K562 (cell line): ENCODE results near the gene LRRC15. TPM values are rescaled to one million over a fixed set of nuclear protein-coding genes. Genes with fewer than 3 reads are reported as not detected.

ENCODE experiments used
- ADNP ChIP-seq: fragments of 200-800 bp; sonication (Bioruptor generic); IDR thresholded peaks from 2 replicates; pipeline ENCODE4 v1.6.1; 2016; ENCODE audit warnings: missing genetic modification characterization, missing compliant biosample characterization
- CBFA2T3 ChIP-seq: fragments of 450-650 bp; IDR thresholded peaks from 2 replicates; pipeline ENCODE4 v1.6.1; 2017
- CBX3 ChIP-seq, 2 experiments: IDR thresholded peaks; 1 replicate in 1 of 2; 2 replicates in 1 of 2; pipeline ENCODE4 v1.6.1; 2012; ENCODE audit warnings: inconsistent platforms in 2 of 2, low read length in 2 of 2, borderline replicate concordance in 1 of 2, control low read depth in 1 of 2
- CEBPG ChIP-seq, 3 experiments: fragments of 200-800 bp in 1 of 3; sonication (Bioruptor generic) in 1 of 3; sonication (generic) in 1 of 3; formaldehyde crosslinking in 1 of 3; IDR thresholded peaks in 2 of 3; conservative IDR thresholded peaks in 1 of 3; 2 replicates each; pipeline versions ENCODE4 v1.6.1 to v1.8.0; 2016 to 2022; ENCODE audit warnings: missing compliant biosample characterization in 2 of 3, missing genetic modification characterization in 2 of 3, mild to moderate bottlenecking in 1 of 3, missing genetic modification reagents in 1 of 3
- DDX20 ChIP-seq: fragments of 450-650 bp; IDR thresholded peaks from 2 replicates; pipeline ENCODE4 v1.6.1; 2016; ENCODE audit warnings: missing genetic modification characterization, low read depth, mild to moderate bottlenecking, missing compliant biosample characterization, moderate library complexity
- DMBX1 ChIP-seq: fragments of 250-450 bp; sonication (Bioruptor Pico); IDR thresholded peaks from 2 replicates; pipeline ENCODE4 v1.8.0; 2022; ENCODE audit warnings: inconsistent platforms, mild to moderate bottlenecking, moderate library complexity, borderline replicate concordance
- ELF1 ChIP-seq: fragments of 200-800 bp; sonication (Bioruptor generic); IDR thresholded peaks from 2 replicates; pipeline ENCODE4 v1.6.1; 2016; ENCODE audit warnings: missing genetic modification characterization, missing compliant biosample characterization
- MEF2D ChIP-seq: conservative IDR thresholded peaks from 2 replicates; pipeline ENCODE4 v1.6.1; 2016; ENCODE audit warnings: low read depth, missing genetic modification characterization, missing compliant biosample characterization
- PRPF4 ChIP-seq: fragments of 200-400 bp; formaldehyde crosslinking; IDR thresholded peaks from one replicate; pipeline ENCODE4 v1.6.1; 2017; ENCODE audit warnings: low read length, low read depth, mild to moderate bottlenecking; ENCODE audit not compliant: insufficient read depth, poor library complexity, severe bottlenecking
- SNIP1 ChIP-seq: fragments of 450-650 bp; IDR thresholded peaks from 2 replicates; pipeline ENCODE4 v1.7.1; 2017; ENCODE audit warnings: low read depth, mild to moderate bottlenecking
- TCF3 ChIP-seq: sonication (generic); formaldehyde crosslinking; IDR thresholded peaks from 2 replicates; pipeline ENCODE4 v1.4.0; 2020; ENCODE audit warnings: mild to moderate bottlenecking, missing genetic modification reagents
- TEAD2 ChIP-seq: fragments of 450-650 bp; IDR thresholded peaks from 2 replicates; pipeline ENCODE4 v1.6.1; 2016; ENCODE audit warnings: missing genetic modification characterization, control low read depth, missing compliant biosample characterization
- TEAD4 ChIP-seq, 2 experiments: sonication (generic) in 1 of 2; formaldehyde crosslinking in 1 of 2; IDR thresholded peaks; 2 replicates each; pipeline versions ENCODE4 v1.6.1 to v1.8.0; 2012 to 2022; ENCODE audit warnings: borderline replicate concordance in 1 of 2, inconsistent platforms in 1 of 2, low read length in 1 of 2, mild to moderate bottlenecking in 1 of 2, missing genetic modification reagents in 1 of 2
- YBX1 ChIP-seq: fragments of 450-650 bp; IDR thresholded peaks from 2 replicates; pipeline ENCODE4 v1.7.1; 2016; ENCODE audit warnings: mild to moderate bottlenecking
- ZEB2 ChIP-seq: fragments of 450-650 bp; IDR thresholded peaks from 2 replicates; pipeline ENCODE4 v1.6.1; 2016
- ZNF146 ChIP-seq: IDR thresholded peaks from one replicate; pipeline ENCODE4 v1.6.1; 2018; ENCODE audit warnings: missing compliant biosample characterization; ENCODE audit not compliant: unreplicated experiment
- ZNF561 ChIP-seq: fragments of 450-650 bp; formaldehyde crosslinking; conservative IDR thresholded peaks from 2 replicates; pipeline ENCODE4 v1.4.0; 2020; ENCODE audit warnings: mild to moderate bottlenecking, moderate library complexity
- polyA plus RNA-seq, 8 experiments: library from polyadenylated mRNA; depleted of rRNA in 4 of 8; stranded (reverse) in 5 of 8; unstranded in 3 of 8; fragments of >200 nt; fragmentation: Nextera tagmentation in 2 of 8; fragmentation: Illumina TruSeq in 1 of 8; extraction: Ambion mirVana in 2 of 8; extraction: Trizol in 1 of 8; gene quantifications; 2 replicates each; pipeline versions ENCODE4 v1.2.1 to v1.2.3, GENCODE V29; 2011 to 2014; ENCODE audit warnings: inconsistent platforms in 1 of 8, missing spikeins in 1 of 8
- total RNA-seq, 7 experiments: library from RNA; depleted of rRNA in 6 of 7; stranded (reverse); fragments of >200 nt in 6 of 7; fragmentation: Illumina TruSeq in 2 of 7; extraction: Trizol in 2 of 7; gene quantifications; 2 replicates each; pipeline versions ENCODE4 v1.2.1 to v1.2.3, GENCODE V29; 2011 to 2021; ENCODE audit warnings: low replicate concordance in 1 of 7
- TF ChIP-seq, protein P1 (sequence below): fragments of 250-450 bp; sonication (Bioruptor Pico); IDR thresholded peaks from 2 replicates; pipeline ENCODE4 v1.8.0; 2021; ENCODE audit warnings: mild to moderate bottlenecking, moderate library complexity
- TF ChIP-seq, protein P2 (sequence below): sonication (generic); formaldehyde crosslinking; IDR thresholded peaks from 2 replicates; pipeline ENCODE4 v1.8.1; 2023; ENCODE audit warnings: mild to moderate bottlenecking, missing genetic modification reagents
- TF ChIP-seq, protein P3 (sequence below): IDR thresholded peaks from 2 replicates; pipeline ENCODE4 v1.6.1; 2014; ENCODE audit warnings: antibody characterized with exemption

LRRC15 gene
- total and polyA plus RNA-seq, 9 of the 15 experiments (the other 6 are each of a cell fraction or from before 2014, with no cell fraction given) = not detected

DNA sequence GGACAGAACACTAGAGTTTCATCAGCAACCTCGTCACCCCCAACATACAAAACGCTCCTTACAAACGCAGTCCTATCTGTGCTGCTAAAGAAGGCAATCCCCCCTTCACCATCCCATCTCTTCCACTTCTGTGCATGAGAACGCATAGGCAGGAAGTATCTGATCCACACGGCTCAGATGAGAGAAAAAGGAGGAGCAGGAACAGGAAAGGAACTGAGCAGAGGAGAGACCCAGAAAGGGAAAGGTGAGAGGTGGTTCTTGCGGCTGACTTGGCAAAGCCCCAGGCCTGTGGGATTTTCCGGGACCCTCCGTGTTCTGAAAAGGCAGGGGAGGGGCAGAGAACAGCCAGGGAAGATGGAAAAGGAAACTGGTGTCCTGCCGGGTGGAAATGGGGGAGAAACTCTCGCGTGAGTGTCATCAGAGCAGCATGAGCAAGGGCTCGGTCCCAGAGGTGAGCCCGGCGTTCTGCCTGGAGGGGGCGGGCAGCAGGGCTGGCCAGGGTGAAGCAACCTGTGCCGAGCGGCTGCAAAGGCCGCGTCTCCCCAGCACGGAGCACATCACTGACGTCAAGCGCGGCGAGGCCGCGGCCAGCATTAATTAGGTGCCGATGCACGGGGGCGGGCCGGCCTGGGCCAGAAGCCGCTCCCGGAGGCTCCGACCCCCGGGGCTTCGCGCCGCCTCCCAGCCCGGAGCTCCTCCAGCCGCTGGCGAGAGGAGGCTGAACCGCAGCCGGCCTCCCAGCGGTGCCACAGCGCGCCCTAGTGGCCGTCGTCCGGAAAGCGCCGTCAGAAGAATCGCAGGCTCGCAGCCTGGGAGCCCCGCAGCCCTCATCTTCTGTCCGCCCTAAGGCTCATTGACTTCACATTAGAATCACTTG, 54.2 kb downstream of the LRRC15 start (continued):
- TF ChIP-seq, protein P1, sequence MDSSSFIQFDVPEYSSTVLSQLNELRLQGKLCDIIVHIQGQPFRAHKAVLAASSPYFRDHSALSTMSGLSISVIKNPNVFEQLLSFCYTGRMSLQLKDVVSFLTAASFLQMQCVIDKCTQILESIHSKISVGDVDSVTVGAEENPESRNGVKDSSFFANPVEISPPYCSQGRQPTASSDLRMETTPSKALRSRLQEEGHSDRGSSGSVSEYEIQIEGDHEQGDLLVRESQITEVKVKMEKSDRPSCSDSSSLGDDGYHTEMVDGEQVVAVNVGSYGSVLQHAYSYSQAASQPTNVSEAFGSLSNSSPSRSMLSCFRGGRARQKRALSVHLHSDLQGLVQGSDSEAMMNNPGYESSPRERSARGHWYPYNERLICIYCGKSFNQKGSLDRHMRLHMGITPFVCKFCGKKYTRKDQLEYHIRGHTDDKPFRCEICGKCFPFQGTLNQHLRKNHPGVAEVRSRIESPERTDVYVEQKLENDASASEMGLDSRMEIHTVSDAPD = no peak
- TF ChIP-seq DMBX1 (CRISPR knock-in tag) (no peak), ZNF146 (no peak), ZEB2 (no peak), ADNP (peak; percentile 48; the same call in 1 of the 2 replicates), CEBPG (CRISPR knock-in tag; IDR thresholded peaks at IDR 0.05) (peak; percentile 83), CEBPG (tag; conservative IDR thresholded peaks at IDR 0.05 in 1 of 2, IDR thresholded peaks at IDR 0.05 in 1 of 2) (peak; percentile 81 to 89), CBFA2T3 (no peak), TEAD2 (tag) (no peak), TCF3 (CRISPR knock-in tag) (peak; percentile 2; the same call in 1 of the 2 replicates), DDX20 (tag) (no peak), ZNF561 (no peak), TEAD4 (IDR thresholded peaks at IDR 0.05; ENCODE audit: low read length) (no peak), TEAD4 (CRISPR knock-in tag; IDR thresholded peaks at IDR 0.05; ENCODE audit: borderline replicate concordance) (no peak), CBX3 (IDR thresholded peaks at IDR 0.05; ENCODE audit: borderline replicate concordance in 1 of 2, low read length in 2 of 2) (no peak; a peak in 1 of 3 replicates), ELF1 (no peak), YBX1 (no peak), PRPF4 (no peak), MEF2D (tag) (no peak), SNIP1 (no peak)
- TF ChIP-seq, protein P2, sequence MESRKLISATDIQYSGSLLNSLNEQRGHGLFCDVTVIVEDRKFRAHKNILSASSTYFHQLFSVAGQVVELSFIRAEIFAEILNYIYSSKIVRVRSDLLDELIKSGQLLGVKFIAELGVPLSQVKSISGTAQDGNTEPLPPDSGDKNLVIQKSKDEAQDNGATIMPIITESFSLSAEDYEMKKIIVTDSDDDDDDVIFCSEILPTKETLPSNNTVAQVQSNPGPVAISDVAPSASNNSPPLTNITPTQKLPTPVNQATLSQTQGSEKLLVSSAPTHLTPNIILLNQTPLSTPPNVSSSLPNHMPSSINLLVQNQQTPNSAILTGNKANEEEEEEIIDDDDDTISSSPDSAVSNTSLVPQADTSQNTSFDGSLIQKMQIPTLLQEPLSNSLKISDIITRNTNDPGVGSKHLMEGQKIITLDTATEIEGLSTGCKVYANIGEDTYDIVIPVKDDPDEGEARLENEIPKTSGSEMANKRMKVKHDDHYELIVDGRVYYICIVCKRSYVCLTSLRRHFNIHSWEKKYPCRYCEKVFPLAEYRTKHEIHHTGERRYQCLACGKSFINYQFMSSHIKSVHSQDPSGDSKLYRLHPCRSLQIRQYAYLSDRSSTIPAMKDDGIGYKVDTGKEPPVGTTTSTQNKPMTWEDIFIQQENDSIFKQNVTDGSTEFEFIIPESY = no peak
- TF ChIP-seq, protein P3, sequence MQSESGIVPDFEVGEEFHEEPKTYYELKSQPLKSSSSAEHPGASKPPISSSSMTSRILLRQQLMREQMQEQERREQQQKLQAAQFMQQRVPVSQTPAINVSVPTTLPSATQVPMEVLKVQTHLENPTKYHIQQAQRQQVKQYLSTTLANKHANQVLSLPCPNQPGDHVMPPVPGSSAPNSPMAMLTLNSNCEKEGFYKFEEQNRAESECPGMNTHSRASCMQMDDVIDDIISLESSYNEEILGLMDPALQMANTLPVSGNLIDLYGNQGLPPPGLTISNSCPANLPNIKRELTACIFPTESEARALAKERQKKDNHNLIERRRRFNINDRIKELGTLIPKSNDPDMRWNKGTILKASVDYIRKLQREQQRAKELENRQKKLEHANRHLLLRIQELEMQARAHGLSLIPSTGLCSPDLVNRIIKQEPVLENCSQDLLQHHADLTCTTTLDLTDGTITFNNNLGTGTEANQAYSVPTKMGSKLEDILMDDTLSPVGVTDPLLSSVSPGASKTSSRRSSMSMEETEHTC = no peak
